ENCODE data around the gene AVEN.
"Not testable (repeated sequence)": the region's sequence is repeated elsewhere in the genome, so short reads cannot be mapped to it uniquely, and the experiment has no call there.

DNA sequence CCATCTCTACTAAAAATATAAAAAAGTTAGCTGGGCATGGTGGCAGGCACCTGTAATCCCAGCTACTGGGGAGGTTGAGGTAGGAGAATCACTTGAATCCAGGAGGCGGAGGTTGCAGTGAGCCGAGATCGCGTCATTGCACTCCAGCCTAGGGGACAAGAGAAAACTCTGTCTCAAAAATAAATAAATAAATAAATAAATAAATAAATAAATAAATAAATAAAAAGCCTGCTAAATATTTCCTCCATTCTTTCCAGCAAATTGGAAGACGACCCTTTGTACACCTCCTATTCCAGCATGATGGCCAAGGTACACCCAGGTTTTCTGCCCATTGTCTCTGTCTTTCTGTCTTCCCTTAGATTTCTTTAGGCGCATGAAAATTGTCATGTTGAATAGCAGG is 219.5 kb downstream of the AVEN start:
- not testable (repeated sequence) for TF ChIP-seq POLR2A (IDR thresholded peaks at IDR 0.05)
- TF ChIP-seq, protein P1, sequence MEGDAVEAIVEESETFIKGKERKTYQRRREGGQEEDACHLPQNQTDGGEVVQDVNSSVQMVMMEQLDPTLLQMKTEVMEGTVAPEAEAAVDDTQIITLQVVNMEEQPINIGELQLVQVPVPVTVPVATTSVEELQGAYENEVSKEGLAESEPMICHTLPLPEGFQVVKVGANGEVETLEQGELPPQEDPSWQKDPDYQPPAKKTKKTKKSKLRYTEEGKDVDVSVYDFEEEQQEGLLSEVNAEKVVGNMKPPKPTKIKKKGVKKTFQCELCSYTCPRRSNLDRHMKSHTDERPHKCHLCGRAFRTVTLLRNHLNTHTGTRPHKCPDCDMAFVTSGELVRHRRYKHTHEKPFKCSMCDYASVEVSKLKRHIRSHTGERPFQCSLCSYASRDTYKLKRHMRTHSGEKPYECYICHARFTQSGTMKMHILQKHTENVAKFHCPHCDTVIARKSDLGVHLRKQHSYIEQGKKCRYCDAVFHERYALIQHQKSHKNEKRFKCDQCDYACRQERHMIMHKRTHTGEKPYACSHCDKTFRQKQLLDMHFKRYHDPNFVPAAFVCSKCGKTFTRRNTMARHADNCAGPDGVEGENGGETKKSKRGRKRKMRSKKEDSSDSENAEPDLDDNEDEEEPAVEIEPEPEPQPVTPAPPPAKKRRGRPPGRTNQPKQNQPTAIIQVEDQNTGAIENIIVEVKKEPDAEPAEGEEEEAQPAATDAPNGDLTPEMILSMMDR (IDR thresholded peaks at IDR 0.05 in 8 of 11, conservative IDR thresholded peaks at IDR 0.05 in 3 of 11): not testable (repeated sequence)

All from spleen (tissue), 7 donors.